ENCODE results near the gene GNL2. TPM values are rescaled to one million over a fixed set of nuclear protein-coding genes. Genes with fewer than 3 reads are reported as not detected.

The GNL2 gene
- total and polyA plus RNA-seq, 8 donors: 42.6 to 152 (median 79.4) TPM; not detected in 1

- Histone ChIP-seq H3K9me3 (no peaks in the 10 kb centered on the region), H3K4me1 (peaks cover 0 to 11% (median 9%) of the 10 kb centered on the region in 4 donors), H3K4me3 (no peak overlapping the region), H3K27me3 (peaks cover 7 to 96% (median 58%) of the 10 kb centered on the region in 3 donors), H3K27ac (no peak overlapping the region), H3K36me3 (no peaks in the 10 kb centered on the region)
- TF ChIP-seq POLR2AphosphoS5 (IDR thresholded peaks at IDR 0.05) (no peak), EP300 (IDR thresholded peaks at IDR 0.05) (no peak), POLR2A (IDR thresholded peaks at IDR 0.05) (no peak)
- TF ChIP-seq, protein P1, sequence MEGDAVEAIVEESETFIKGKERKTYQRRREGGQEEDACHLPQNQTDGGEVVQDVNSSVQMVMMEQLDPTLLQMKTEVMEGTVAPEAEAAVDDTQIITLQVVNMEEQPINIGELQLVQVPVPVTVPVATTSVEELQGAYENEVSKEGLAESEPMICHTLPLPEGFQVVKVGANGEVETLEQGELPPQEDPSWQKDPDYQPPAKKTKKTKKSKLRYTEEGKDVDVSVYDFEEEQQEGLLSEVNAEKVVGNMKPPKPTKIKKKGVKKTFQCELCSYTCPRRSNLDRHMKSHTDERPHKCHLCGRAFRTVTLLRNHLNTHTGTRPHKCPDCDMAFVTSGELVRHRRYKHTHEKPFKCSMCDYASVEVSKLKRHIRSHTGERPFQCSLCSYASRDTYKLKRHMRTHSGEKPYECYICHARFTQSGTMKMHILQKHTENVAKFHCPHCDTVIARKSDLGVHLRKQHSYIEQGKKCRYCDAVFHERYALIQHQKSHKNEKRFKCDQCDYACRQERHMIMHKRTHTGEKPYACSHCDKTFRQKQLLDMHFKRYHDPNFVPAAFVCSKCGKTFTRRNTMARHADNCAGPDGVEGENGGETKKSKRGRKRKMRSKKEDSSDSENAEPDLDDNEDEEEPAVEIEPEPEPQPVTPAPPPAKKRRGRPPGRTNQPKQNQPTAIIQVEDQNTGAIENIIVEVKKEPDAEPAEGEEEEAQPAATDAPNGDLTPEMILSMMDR (IDR thresholded peaks at IDR 0.05): no peak
- no peak for DNase-seq
- intact Hi-C loops (cut with DNase I; ENCODE audit: low total_unique reads): no loop called here
Measured at GRCh38 chr1:37629008-37629407, 33.3 kb upstream of the GNL2 start.

GRCh38 chr1:37628026-37628556 lies 32.4 kb upstream of the GNL2 start:
- H3K27me3 ChIP-seq: peaks cover 2 to 96% (median 49%) of the 10 kb centered on the region in 3 donors
- DNase-seq: no peak
- 71 to 81% (median 77%) methylated on average over 8 of the region's 8 CpGs for WGBS, 5 donors
- no peak overlapping the region for H3K4me3 ChIP-seq
- intact Hi-C loops (cut with DNase I; ENCODE audit: low total_unique reads): no loop called here
- H3K4me1 ChIP-seq: peaks cover 0 to 2% (median under 1%) of the 10 kb centered on the region in 4 donors
- H3K36me3 ChIP-seq: no peaks in the 10 kb centered on the region
- no peak overlapping the region for H3K27ac ChIP-seq
- H3K9me3 ChIP-seq: no peaks in the 10 kb centered on the region
- TF ChIP-seq, protein P1 (IDR thresholded peaks at IDR 0.05): no peak
- TF ChIP-seq EP300 (IDR thresholded peaks at IDR 0.05) (no peak), POLR2A (IDR thresholded peaks at IDR 0.05) (no peak), POLR2AphosphoS5 (IDR thresholded peaks at IDR 0.05) (no peak)

DNA sequence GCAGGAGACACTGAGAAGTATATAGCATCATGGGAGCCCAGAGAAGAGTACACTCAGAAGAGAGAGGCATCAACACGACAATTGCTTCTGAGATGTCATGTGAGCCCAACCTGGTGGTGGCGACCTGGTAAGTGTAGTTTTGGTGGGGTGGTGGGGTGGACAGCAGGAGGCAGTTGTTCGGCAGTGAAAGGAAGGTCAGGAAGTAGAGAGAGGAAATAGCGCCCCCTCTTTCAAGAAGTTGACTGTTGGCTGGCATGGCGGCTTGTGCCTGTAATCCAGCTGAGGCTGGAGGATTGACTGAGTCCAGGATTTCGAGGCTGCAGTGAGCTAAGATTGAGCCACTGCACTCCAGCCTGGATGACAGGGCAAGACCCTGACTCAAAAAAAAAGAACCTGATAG lies 26.4 kb upstream of the GNL2 start:
- H3K27ac ChIP-seq: no peak overlapping the region
- DNase-seq: no peak
- TF ChIP-seq POLR2AphosphoS5 (IDR thresholded peaks at IDR 0.05): no peak
- no peak for TF ChIP-seq EP300 (IDR thresholded peaks at IDR 0.05)
- TF ChIP-seq POLR2A (IDR thresholded peaks at IDR 0.05): no peak
- TF ChIP-seq, protein P1 (IDR thresholded peaks at IDR 0.05): no peak
- H3K27me3 ChIP-seq: peaks cover 0 to 95% (median 22%) of the 10 kb centered on the region in 3 donors
- H3K4me1 ChIP-seq: no peaks in the 10 kb centered on the region
- H3K4me3 ChIP-seq: no peak overlapping the region
- H3K36me3 ChIP-seq: no peaks in the 10 kb centered on the region
- 44 to 49% (median 47%) methylated on average over 6 of the region's 6 CpGs for WGBS, 5 donors
- no peaks in the 10 kb centered on the region for H3K9me3 ChIP-seq
- intact Hi-C loops (cut with DNase I; ENCODE audit: low total_unique reads): no loop called here

- intact Hi-C loops (cut with DNase I; ENCODE audit: low total_unique reads): no loop called here
Measured at GRCh38 chr1:37621326-37621870, 25.7 kb upstream of the GNL2 start.

More at GRCh38 chr1:37621326-37621870, 25.7 kb upstream of the GNL2 start:
- 54 to 66% (median 60%) methylated on average over 10 of the region's 10 CpGs for WGBS, 5 donors
- Histone ChIP-seq H3K4me3 (no peak overlapping the region), H3K27ac (no peak overlapping the region), H3K36me3 (no peaks in the 10 kb centered on the region), H3K4me1 (no peaks in the 10 kb centered on the region), H3K9me3 (no peaks in the 10 kb centered on the region), H3K27me3 (peaks cover 0 to 95% (median 17%) of the 10 kb centered on the region in 3 donors)
- TF ChIP-seq, protein P1 (IDR thresholded peaks at IDR 0.05): no peak
- no peak for TF ChIP-seq POLR2AphosphoS5 (IDR thresholded peaks at IDR 0.05)
- TF ChIP-seq POLR2A (IDR thresholded peaks at IDR 0.05): no peak
- TF ChIP-seq EP300 (IDR thresholded peaks at IDR 0.05): no peak
- no peak for DNase-seq

Data from stomach (tissue), 9 donors.